ENCODE results near the gene MN1. TPM values are rescaled to one million over a fixed set of nuclear protein-coding genes. Genes with fewer than 3 reads are reported as not detected.

The MN1 gene
- polyA plus RNA-seq, 1 experiment, result 1.3 TPM

GRCh38 chr22:27768027-27768653, 33.4 kb downstream of the MN1 start:
- Histone ChIP-seq H3K36me3 (ENCODE audit: control insufficient read depth, insufficient read depth, low read length) (no peaks in the 10 kb centered on the region), H3K27me3 (ENCODE audit: control insufficient read depth, insufficient read depth, low read length) (peaks cover 2% of the 10 kb centered on the region; the same call in 1 of the 2 replicates), H3K4me3 (ENCODE audit: low read depth, low read length) (no peak overlapping the region)
- ChIA-PET POLR2A (no interaction called here), CTCF (no interaction called here)
- DNase-seq (ENCODE audit: low read depth), result no peak
- no peak for TF ChIP-seq CTCF (IDR thresholded peaks at IDR 0.05; ENCODE audit: insufficient read depth, low read depth, low read length)

- ChIA-PET CTCF (no interaction called here), POLR2A (no interaction called here)
- no peak for DNase-seq (ENCODE audit: low read depth)
- TF ChIP-seq CTCF (IDR thresholded peaks at IDR 0.05; ENCODE audit: insufficient read depth, low read depth, low read length), result no peak
- peaks cover 2% of the 10 kb centered on the region; the same call in 1 of the 2 replicates for H3K27me3 ChIP-seq (ENCODE audit: control insufficient read depth, insufficient read depth, low read length)
- no peak overlapping the region for H3K4me3 ChIP-seq (ENCODE audit: low read depth, low read length)
- H3K36me3 ChIP-seq (ENCODE audit: control insufficient read depth, insufficient read depth, low read length), result no peaks in the 10 kb centered on the region
These were observed 34.9 kb downstream of the MN1 start for GRCh38 chr22:27766679-27767078.

DNA sequence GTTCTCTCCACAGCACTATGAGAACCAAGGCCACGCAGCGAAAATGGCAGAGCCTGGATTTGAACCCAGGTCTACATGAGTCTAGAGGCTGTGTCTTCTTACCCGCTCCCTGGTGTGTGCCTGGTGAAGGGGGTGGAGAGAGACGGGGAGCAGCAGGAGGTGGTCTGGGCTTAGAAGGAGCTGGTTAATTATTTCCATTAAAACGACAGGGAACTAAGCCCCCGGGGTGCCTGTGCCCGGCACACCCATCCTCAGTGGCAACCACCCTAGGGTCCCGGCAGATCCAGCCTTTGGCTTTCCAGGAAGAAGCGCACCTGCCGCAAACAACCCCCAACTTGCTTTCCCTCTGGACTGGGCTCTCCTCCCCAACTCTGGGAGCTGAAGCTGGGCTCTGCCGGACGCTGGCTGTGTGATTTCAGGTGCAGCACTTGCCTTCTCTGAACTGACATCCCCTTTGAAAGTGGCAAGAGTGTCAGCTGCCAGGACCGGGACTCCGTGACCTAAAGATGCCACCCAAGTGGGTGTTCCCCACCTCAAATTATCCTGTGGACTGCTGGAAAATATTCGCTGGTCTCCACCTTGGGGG, 35.8 kb downstream of the MN1 start:
- no peak for DNase-seq (ENCODE audit: low read depth)
- Histone ChIP-seq H3K27me3 (ENCODE audit: control insufficient read depth, insufficient read depth, low read length) (peaks cover 2% of the 10 kb centered on the region; the same call in 1 of the 2 replicates), H3K4me3 (ENCODE audit: low read depth, low read length) (no peak overlapping the region), H3K36me3 (ENCODE audit: control insufficient read depth, insufficient read depth, low read length) (no peaks in the 10 kb centered on the region)
- POLR2A ChIA-PET, result no interaction called here
- CTCF ChIA-PET, result no interaction called here
- TF ChIP-seq CTCF (IDR thresholded peaks at IDR 0.05; ENCODE audit: insufficient read depth, low read depth, low read length), result no peak

GRCh38 chr22:27764722-27765236, 36.8 kb downstream of the MN1 start:
- CTCF ChIA-PET, result no interaction called here

More at GRCh38 chr22:27764722-27765236, 36.8 kb downstream of the MN1 start:
- Histone ChIP-seq H3K4me3 (ENCODE audit: low read depth, low read length) (no peak overlapping the region), H3K27me3 (ENCODE audit: control insufficient read depth, insufficient read depth, low read length) (0 out of 2 replicates have a peak, but pooled peaks cover 2% of the 10 kb centered on the region), H3K36me3 (ENCODE audit: control insufficient read depth, insufficient read depth, low read length) (no peaks in the 10 kb centered on the region)
- DNase-seq (ENCODE audit: low read depth), result no peak
- no peak for TF ChIP-seq CTCF (IDR thresholded peaks at IDR 0.05; ENCODE audit: insufficient read depth, low read depth, low read length)
- POLR2A ChIA-PET, result no interaction called here

All from BJ (cell line).